HUES6 (cell line): ENCODE measurements around the gene RGS3.
"Not testable (repeated sequence)": the region's sequence is repeated elsewhere in the genome, so short reads cannot be mapped to it uniquely, and the experiment has no call there.

Experiments
- H3K27ac ChIP-seq: 2 replicates; pipeline ENCODE4 v1.7.0; 2013; ENCODE audit warnings: low read depth, mild to moderate bottlenecking, low read length, inconsistent platforms
- H3K27me3 ChIP-seq: 2 replicates; pipeline ENCODE4 v1.6.1; 2013; ENCODE audit warnings: low read length; ENCODE audit not compliant: control insufficient read depth, insufficient read depth
- H3K36me3 ChIP-seq: 2 replicates; pipeline ENCODE4 v1.6.1; 2013; ENCODE audit warnings: low read length; ENCODE audit not compliant: control insufficient read depth, insufficient read depth
- H3K4me1 ChIP-seq: 2 replicates; pipeline ENCODE4 v1.6.1; 2013; ENCODE audit warnings: low read length; ENCODE audit not compliant: control insufficient read depth, insufficient read depth
- H3K4me3 ChIP-seq: 2 replicates; pipeline ENCODE4 v1.5.1; 2013; ENCODE audit warnings: low read depth, low read length
- H3K9ac ChIP-seq: one replicate; pipeline ENCODE4 v1.6.1; 2013; ENCODE audit warnings: mild to moderate bottlenecking, low read length
- H3K9me3 ChIP-seq: 2 replicates; pipeline ENCODE4 v1.6.1; 2013; ENCODE audit warnings: low read depth, low read length; ENCODE audit not compliant: control insufficient read depth, insufficient read depth

The RGS3 gene

DNA sequence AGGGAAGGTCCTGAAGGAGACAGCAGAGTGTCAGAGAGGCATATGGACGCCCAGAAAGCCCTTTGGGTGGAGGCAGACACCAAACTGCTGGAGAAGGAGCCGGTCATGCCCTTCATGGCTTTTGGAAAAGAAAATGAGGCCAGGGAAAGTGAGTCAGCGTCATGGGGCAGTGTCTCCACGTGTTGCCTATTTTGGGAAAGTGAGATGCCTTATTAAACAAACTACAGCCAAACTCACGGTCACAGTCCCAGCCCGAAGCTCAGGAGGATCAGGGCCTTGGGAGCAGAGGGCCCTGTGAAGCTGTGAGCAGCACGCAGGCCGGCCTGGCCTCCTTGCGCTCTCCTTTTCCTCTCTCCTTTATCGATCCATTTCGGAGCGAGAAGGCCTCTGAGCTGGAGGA lies 25.0 kb downstream of the RGS3 start:
- Histone ChIP-seq H3K27ac (no peak overlapping the region), H3K9ac (no peak overlapping the region), H3K27me3 (no peaks in the 10 kb centered on the region)

DNA sequence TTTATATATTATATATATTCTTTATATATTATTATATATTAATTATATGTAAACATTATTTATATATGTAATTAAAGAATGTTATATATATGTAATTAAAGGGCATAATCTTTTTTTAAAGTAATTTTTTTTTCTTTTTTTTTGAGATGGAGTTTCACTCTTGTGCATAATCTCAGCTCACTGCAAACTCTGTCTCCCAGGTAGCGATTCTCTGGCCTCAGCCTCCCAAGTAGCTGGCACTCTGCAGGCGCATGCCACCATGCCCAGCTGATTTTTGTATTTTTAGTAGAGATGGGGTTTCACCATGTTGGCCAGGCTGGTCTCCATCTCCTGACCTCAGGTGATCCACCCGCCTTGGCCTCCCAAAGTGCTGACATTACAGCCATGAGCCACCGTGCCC lies 27.6 kb downstream of the RGS3 start:
- not testable (repeated sequence) for H3K27me3 ChIP-seq, H3K9me3 ChIP-seq, H3K27ac ChIP-seq, H3K36me3 ChIP-seq, H3K9ac ChIP-seq, H3K4me3 ChIP-seq
- peaks cover 11% of the 10 kb centered on the region; the same call in 1 of the 2 replicates for H3K4me1 ChIP-seq

More for the DNA sequence above, 25.0 kb downstream of the RGS3 start:
- Histone ChIP-seq H3K36me3 (no peaks in the 10 kb centered on the region), H3K9me3 (no peaks in the 10 kb centered on the region), H3K4me3 (no peak overlapping the region), H3K4me1 (peaks cover 11% of the 10 kb centered on the region; the same call in 1 of the 2 replicates)

DNA sequence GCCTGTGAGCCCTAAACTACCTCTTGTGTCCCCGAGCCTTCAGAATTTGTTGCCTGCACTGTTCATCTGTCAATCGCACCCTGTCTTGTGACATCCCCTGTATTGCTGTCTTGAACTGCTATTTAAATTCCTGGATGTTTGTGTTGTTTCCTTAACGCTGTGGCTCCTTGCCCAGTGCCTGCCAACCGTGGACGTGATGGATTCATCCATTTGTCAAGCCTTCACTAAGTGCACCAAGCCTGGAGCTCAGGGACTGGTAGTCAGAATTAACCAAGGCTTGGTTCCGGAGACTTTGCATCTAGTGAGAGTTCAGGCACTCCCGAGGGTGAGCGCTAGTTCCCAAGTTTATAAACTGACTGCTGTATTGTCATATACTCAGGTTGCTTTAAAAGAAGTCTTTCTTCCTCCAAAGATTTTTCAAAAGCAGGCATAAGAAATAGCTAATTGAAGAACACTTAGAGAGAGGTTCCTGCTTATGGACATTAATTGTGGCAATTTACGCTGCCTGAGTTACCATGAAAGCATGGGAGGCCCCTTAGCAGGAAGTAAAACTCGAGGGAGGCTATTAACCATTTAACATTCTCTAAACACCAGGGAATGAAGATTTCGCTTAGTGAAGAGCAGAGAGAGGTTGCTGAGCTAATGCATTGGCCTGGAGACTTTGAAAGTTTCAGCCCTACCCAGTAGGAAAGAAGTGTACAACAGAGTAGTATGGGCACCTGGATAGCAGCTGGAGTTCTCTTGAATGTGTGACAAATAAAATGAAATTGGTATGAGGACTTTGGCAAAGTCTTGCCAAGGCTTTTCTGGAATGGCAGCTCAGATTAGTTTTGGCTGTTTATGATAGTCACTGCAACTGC lies 29.0 kb downstream of the RGS3 start:
- Histone ChIP-seq H3K27ac (no peak overlapping the region), H3K9me3 (no peaks in the 10 kb centered on the region), H3K27me3 (no peaks in the 10 kb centered on the region), H3K4me3 (no peak overlapping the region), H3K9ac (no peak overlapping the region), H3K4me1 (peaks cover 11% of the 10 kb centered on the region; the same call in 1 of the 2 replicates), H3K36me3 (no peaks in the 10 kb centered on the region)

GRCh38 chr9:113493203-113493520 lies 29.6 kb downstream of the RGS3 start:
- Histone ChIP-seq H3K9me3 (no peaks in the 10 kb centered on the region), H3K4me3 (no peak overlapping the region), H3K9ac (no peak overlapping the region), H3K4me1 (peaks cover 11% of the 10 kb centered on the region; the same call in 1 of the 2 replicates), H3K27ac (no peak overlapping the region), H3K27me3 (no peaks in the 10 kb centered on the region), H3K36me3 (no peaks in the 10 kb centered on the region)

DNA sequence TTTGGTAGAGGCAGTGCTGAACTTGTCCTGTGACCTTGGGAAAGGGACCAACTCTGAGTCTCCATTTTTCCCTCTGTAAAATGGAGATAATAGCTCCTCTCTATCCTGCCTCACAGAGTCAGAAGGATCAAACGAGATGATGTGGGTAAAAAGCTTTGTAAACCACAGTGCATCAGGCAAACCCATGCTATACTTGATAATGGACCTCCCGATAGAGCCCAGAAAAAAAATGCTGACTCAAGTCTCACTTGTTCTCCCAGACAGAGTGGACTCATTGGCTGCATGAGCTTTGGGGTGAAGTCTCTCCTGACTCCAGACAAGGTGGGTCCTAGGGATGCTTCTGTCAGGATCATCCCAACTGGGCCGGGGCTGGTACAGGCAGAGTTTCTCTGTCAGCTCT lies 32.0 kb downstream of the RGS3 start:
- no peak overlapping the region for H3K27ac ChIP-seq
- H3K9me3 ChIP-seq = no peaks in the 10 kb centered on the region

GRCh38 chr9:113497051-113497450 lies 33.5 kb downstream of the RGS3 start:
- H3K27ac ChIP-seq = no peak overlapping the region
- peaks cover 24% of the 10 kb centered on the region for H3K4me1 ChIP-seq
- no peaks in the 10 kb centered on the region for H3K27me3 ChIP-seq
- no peaks in the 10 kb centered on the region for H3K9me3 ChIP-seq
- H3K4me3 ChIP-seq = no peak overlapping the region
- H3K36me3 ChIP-seq = no peaks in the 10 kb centered on the region
- H3K9ac ChIP-seq = no peak overlapping the region

More for the DNA sequence above, 32.0 kb downstream of the RGS3 start:
- Histone ChIP-seq H3K27me3 (no peaks in the 10 kb centered on the region), H3K4me1 (peaks cover 11% of the 10 kb centered on the region; the same call in 1 of the 2 replicates), H3K36me3 (no peaks in the 10 kb centered on the region), H3K9ac (no peak overlapping the region), H3K4me3 (no peak overlapping the region)

DNA sequence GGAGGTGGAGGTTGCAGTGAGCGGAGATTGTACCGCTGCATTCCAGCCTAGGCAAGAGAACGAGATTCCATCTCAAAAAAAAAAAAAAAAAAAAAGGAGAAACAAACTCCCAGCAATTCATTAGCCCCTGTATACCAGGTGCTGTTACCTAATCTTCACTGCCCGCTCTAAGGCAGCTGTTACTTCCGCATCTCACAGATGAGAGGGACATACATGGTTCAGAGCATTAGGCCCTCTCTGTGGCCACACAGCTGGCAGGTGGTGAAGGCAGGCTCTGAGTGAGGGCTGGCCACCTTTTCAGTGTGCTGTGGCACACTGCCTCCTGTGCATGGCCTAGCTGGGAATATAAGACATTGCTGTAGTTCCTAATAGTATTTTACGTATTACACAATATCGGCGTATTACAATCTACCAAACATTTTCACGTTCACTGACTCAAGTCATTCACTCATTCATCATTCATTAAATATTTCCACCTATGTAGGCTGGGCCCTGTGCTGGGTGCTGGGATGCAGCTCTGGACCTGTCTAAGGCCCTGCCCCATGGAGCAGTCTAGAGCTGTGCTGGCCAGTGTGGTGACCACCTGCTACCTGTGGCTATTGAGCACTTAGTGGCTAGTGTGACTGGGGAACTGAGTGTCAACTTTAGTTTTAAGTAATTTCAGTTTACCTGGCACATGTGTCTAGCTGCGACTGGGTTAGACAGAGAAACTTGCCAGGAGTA lies 35.8 kb downstream of the RGS3 start:
- Histone ChIP-seq H3K4me3 (no peak overlapping the region), H3K9me3 (no peaks in the 10 kb centered on the region), H3K27me3 (no peaks in the 10 kb centered on the region), H3K36me3 (no peaks in the 10 kb centered on the region), H3K9ac (no peak overlapping the region), H3K4me1 (peaks cover 34% of the 10 kb centered on the region), H3K27ac (no peak overlapping the region)

GRCh38 chr9:113499876-113500497 lies 36.5 kb downstream of the RGS3 start:
- Histone ChIP-seq H3K4me3 (no peak overlapping the region), H3K9me3 (no peaks in the 10 kb centered on the region), H3K36me3 (no peaks in the 10 kb centered on the region), H3K4me1 (peaks cover 36% of the 10 kb centered on the region), H3K27me3 (no peaks in the 10 kb centered on the region), H3K27ac (no peak overlapping the region), H3K9ac (no peak overlapping the region)

- H3K9ac ChIP-seq = no peak overlapping the region
Observed at GRCh38 chr9:113501129-113501686, 37.7 kb downstream of the RGS3 start.

GRCh38 chr9:113501852-113502251 lies 38.3 kb downstream of the RGS3 start:
- no peak overlapping the region for H3K9ac ChIP-seq
- no peaks in the 10 kb centered on the region for H3K36me3 ChIP-seq
- no peaks in the 10 kb centered on the region for H3K9me3 ChIP-seq
- no peak overlapping the region; the same call in 1 of the 2 replicates for H3K4me3 ChIP-seq
- H3K27ac ChIP-seq = no peak overlapping the region
- H3K4me1 ChIP-seq = peaks cover 47% of the 10 kb centered on the region
- H3K27me3 ChIP-seq = no peaks in the 10 kb centered on the region

More at GRCh38 chr9:113501129-113501686, 37.7 kb downstream of the RGS3 start:
- H3K9me3 ChIP-seq = no peaks in the 10 kb centered on the region
- no peaks in the 10 kb centered on the region for H3K27me3 ChIP-seq
- H3K4me3 ChIP-seq = peak overlapping the region; percentile 24
- H3K36me3 ChIP-seq = no peaks in the 10 kb centered on the region
- H3K4me1 ChIP-seq = peaks cover 44% of the 10 kb centered on the region
- H3K27ac ChIP-seq = peak overlapping the region; percentile 20; the same call in 1 of the 2 replicates
